Loucy (cell line): ENCODE results near the gene RALB.

Experiments
- EZH2phosphoT487 ChIP-seq: fragments of 200-600 bp; IDR thresholded peaks from 2 replicates; pipeline ENCODE4 v1.6.1; 2018; ENCODE audit warnings: antibody characterized with exemption, mild to moderate bottlenecking, moderate library complexity, borderline replicate concordance
- TF ChIP-seq, protein P1 (sequence below): fragments of 200-600 bp; sonication (generic); conservative IDR thresholded peaks from 2 replicates; pipeline ENCODE4 v1.5.1; 2014; ENCODE audit warnings: mild to moderate bottlenecking, antibody characterized with exemption, low read length

DNA sequence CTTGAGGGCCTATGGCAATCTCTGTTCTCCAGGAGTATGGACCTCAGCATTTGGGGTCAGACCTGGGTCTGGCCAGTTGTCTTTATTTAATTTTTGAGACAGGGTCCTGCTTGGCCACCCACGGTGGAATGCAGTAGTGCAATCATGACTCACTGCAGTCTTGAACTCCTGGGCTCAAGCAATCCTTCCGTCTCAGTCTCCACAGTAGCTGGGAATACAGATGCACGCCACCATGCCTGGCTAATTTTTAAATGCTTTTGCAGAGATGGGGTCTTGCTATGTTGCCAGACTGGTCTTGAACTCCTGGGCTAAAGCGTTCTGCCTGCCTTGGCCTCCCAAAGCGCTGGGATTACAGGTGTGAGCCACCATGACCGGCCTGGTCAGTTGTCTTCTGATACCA is 46.9 kb downstream of the RALB start:
- TF ChIP-seq, protein P1, sequence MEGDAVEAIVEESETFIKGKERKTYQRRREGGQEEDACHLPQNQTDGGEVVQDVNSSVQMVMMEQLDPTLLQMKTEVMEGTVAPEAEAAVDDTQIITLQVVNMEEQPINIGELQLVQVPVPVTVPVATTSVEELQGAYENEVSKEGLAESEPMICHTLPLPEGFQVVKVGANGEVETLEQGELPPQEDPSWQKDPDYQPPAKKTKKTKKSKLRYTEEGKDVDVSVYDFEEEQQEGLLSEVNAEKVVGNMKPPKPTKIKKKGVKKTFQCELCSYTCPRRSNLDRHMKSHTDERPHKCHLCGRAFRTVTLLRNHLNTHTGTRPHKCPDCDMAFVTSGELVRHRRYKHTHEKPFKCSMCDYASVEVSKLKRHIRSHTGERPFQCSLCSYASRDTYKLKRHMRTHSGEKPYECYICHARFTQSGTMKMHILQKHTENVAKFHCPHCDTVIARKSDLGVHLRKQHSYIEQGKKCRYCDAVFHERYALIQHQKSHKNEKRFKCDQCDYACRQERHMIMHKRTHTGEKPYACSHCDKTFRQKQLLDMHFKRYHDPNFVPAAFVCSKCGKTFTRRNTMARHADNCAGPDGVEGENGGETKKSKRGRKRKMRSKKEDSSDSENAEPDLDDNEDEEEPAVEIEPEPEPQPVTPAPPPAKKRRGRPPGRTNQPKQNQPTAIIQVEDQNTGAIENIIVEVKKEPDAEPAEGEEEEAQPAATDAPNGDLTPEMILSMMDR: no peak
- TF ChIP-seq EZH2phosphoT487: no peak
